ENCODE data around the gene ZPLD1.

DNA sequence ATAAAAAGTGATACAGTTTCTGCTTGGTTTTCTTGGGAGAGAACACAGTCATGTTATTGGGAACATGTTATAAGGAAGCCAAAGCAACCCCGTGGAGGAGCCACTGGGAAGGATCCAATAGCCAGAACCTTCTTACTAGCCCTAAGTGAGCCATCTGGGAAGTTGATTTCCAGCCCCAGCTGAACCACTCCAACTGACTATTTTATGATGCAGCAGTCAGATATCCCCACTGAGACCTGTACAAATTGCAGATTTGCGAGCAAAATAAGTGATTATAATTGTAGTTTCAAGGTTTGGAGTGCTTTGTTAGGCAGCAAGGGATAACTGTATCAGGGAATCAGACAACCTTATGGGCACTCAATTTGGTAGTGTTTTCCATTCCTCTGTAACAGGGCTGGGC, 43.3 kb upstream of the ZPLD1 start:
- TF ChIP-seq EZH2 (IDR thresholded peaks at IDR 0.05; ENCODE audit: borderline replicate concordance, low read depth, low read length, severe bottlenecking) (no peak), CTCF (IDR thresholded peaks at IDR 0.05; ENCODE audit: borderline replicate concordance, extremely low read depth, low read length, poor library complexity, severe bottlenecking) (no peak)

Data from DND-41 (cell line).